K562 (cell line): ENCODE data around the gene REM2. TPM values are rescaled to one million over a fixed set of nuclear protein-coding genes. Genes with fewer than 3 reads are reported as not detected.

Experiments
- ATAC-seq: fragments of 200-7000 bp; cut with Tn5 transposase; 3 replicates; pipeline ENCODE4 v1.9.1; 2020; ENCODE audit warnings: moderate library complexity
- BruUV-seq: library from RNA; stranded (reverse); fragments of 400-500 nt; replicated peaks from 2 replicates; lab custom pipeline; 2021; lab: Mats Ljungman, UMichigan
- CTCF ChIA-PET: fragments of 300-600 bp; formaldehyde crosslinking; extraction: SDS; loops from one replicate; lab custom pipeline; 2021; ENCODE audit warnings: low intra/inter-chr PET ratio; lab: Yijun Ruan, JAX
- POLR2A ChIA-PET: fragments of 300-600, 350-650 bp; sonication (Branson Sonifier 250); formaldehyde crosslinking; extraction: SDS; loops from one replicate; lab custom pipeline; 2021; ENCODE audit warnings: antibody characterized with exemption, inconsistent platforms; lab: Yijun Ruan, JAX
- DNase-seq, 4 experiments: peaks; one replicate each; pipeline versions ENCODE4 v3.0.0 to v3.0.0-alpha.2; 2011 to 2018; ENCODE audit warnings: low spot score in 3 of 4, mixed read lengths in 3 of 4; ENCODE audit errors: extremely low read depth in 1 of 4
- FAIRE-seq: peaks from 2 replicates; lab custom pipeline; 2011; peaks lifted over from hg19 to GRCh38; lab: Jason Lieb, UNC
- H2AFZ ChIP-seq: 2 replicates; pipeline ENCODE4 v1.6.0; 2011; ENCODE audit warnings: low read depth, low read length, control low read depth, inconsistent platforms
- H3K27ac ChIP-seq: fragments of 200-600 bp; 3 replicates; pipeline ENCODE4 v1.8.0; 2011; ENCODE audit warnings: low read depth, mild to moderate bottlenecking, control low read depth, inconsistent platforms, low read length, moderate library complexity, mixed read lengths; ENCODE audit errors: extremely low read depth
- H3K27me3 ChIP-seq, 2 experiments: fragments of 300-600 bp in 1 of 2; 2 replicates in 1 of 2; 3 replicates in 1 of 2; pipeline versions ENCODE4 v1.6.0 to v1.8.0; 2011; ENCODE audit warnings: inconsistent platforms in 2 of 2, low read length in 2 of 2, mild to moderate bottlenecking in 1 of 2, mixed read lengths in 1 of 2, moderate library complexity in 1 of 2; ENCODE audit not compliant: control insufficient read depth in 2 of 2, insufficient read depth in 2 of 2
- H3K36me3 ChIP-seq: fragments of 300-600 bp; 3 replicates; pipeline ENCODE4 v1.8.0; 2011; ENCODE audit warnings: mild to moderate bottlenecking, low read length, inconsistent platforms; ENCODE audit not compliant: control insufficient read depth, insufficient read depth
- H3K4me1 ChIP-seq, 2 experiments: fragments of 200-600 bp in 1 of 2; replicated peaks in 1 of 2; 2 replicates in 1 of 2; 3 replicates in 1 of 2; pipeline versions ENCODE4 v1.5.1 to v1.8.0; 2011; ENCODE audit warnings: inconsistent platforms in 2 of 2, low read length in 2 of 2, mild to moderate bottlenecking in 1 of 2, mixed read lengths in 1 of 2, moderate library complexity in 1 of 2; ENCODE audit not compliant: control insufficient read depth in 2 of 2, insufficient read depth in 2 of 2
- H3K4me2 ChIP-seq: 2 replicates; pipeline ENCODE4 v1.6.1; 2011; ENCODE audit warnings: low read length, control low read depth, inconsistent platforms, mixed read lengths; ENCODE audit not compliant: insufficient read depth
- H3K4me3 ChIP-seq: fragments of 200-600 bp; sonication (generic), shearing (Covaris generic); 2 replicates; pipeline ENCODE4 v1.5.1; 2016; ENCODE audit warnings: control low read depth, inconsistent platforms
- H3K79me2 ChIP-seq: fragments of 200-600 bp; 3 replicates; pipeline ENCODE4 v1.8.0; 2011; ENCODE audit warnings: low read length, inconsistent platforms; ENCODE audit not compliant: control insufficient read depth, insufficient read depth
- H3K9ac ChIP-seq, 2 experiments: 2 replicates each; pipeline versions ENCODE4 v1.6.0 to v1.6.1; 2011; ENCODE audit warnings: low read depth in 2 of 2, low read length in 2 of 2, control low read depth in 1 of 2, inconsistent platforms in 1 of 2, mild to moderate bottlenecking in 1 of 2, mixed read lengths in 1 of 2; ENCODE audit not compliant: insufficient read depth in 1 of 2
- H3K9me1 ChIP-seq: one replicate; pipeline ENCODE4 v1.6.0; 2011; ENCODE audit warnings: inconsistent platforms, mild to moderate bottlenecking, low read length, moderate library complexity; ENCODE audit not compliant: control insufficient read depth, insufficient read depth
- H3K9me3 ChIP-seq: replicated peaks from 2 replicates; pipeline ENCODE4 v1.5.1; 2011; ENCODE audit warnings: low read depth, low read length, inconsistent platforms; ENCODE audit not compliant: control insufficient read depth, insufficient read depth
- H4K20me1 ChIP-seq: replicated peaks from 2 replicates; pipeline ENCODE4 v1.6.1; 2011; ENCODE audit warnings: low read length, inconsistent platforms, mixed read lengths; ENCODE audit not compliant: control insufficient read depth, insufficient read depth
- KLF16 ChIP-seq: IDR thresholded peaks from 2 replicates; pipeline ENCODE4 v1.6.1; 2016; ENCODE audit warnings: antibody characterized with exemption
- WGBS: fragments of 100-300 bp; shearing (Covaris generic); methylation state at CpG from one replicate; pipeline ENCODE4 v1.1.6; 2016; ENCODE audit warnings: low coverage, mixed read lengths; ENCODE audit not compliant: insufficient coverage; ENCODE audit errors: missing lambda C conversion rate; 5-methylcytosine and 5-hydroxymethylcytosine counted together
- in situ Hi-C: fragments of 300-500 bp; cut with MboI; formaldehyde crosslinking; loops from 4 replicates; pipeline ENCODE4 v1.15.0; 2018; ENCODE audit warnings: inconsistent platforms, mixed read lengths
- intact Hi-C: fragments of 100-400 bp; cut with micrococcal nuclease; formaldehyde crosslinking; loops from 2 replicates; pipeline ENCODE4 v1.14.2; 2022
- polyA plus RNA-seq, 8 experiments: library from polyadenylated mRNA; depleted of rRNA in 4 of 8; stranded (reverse) in 5 of 8; unstranded in 3 of 8; fragments of >200 nt; fragmentation: Nextera tagmentation in 2 of 8; fragmentation: Illumina TruSeq in 1 of 8; extraction: Ambion mirVana in 2 of 8; extraction: Trizol in 1 of 8; gene quantifications; 2 replicates each; pipeline versions ENCODE4 v1.2.1 to v1.2.3, GENCODE V29; 2011 to 2014; ENCODE audit warnings: inconsistent platforms in 1 of 8, missing spikeins in 1 of 8
- total RNA-seq, 7 experiments: library from RNA; depleted of rRNA in 6 of 7; stranded (reverse); fragments of >200 nt in 6 of 7; fragmentation: Illumina TruSeq in 2 of 7; extraction: Trizol in 2 of 7; gene quantifications; 2 replicates each; pipeline versions ENCODE4 v1.2.1 to v1.2.3, GENCODE V29; 2011 to 2021; ENCODE audit warnings: low replicate concordance in 1 of 7
- TF ChIP-seq, protein P1 (sequence below): sonication (generic); formaldehyde crosslinking; IDR thresholded peaks from 2 replicates; pipeline ENCODE4 v1.9.0; 2022; ENCODE audit warnings: mild to moderate bottlenecking, missing genetic modification reagents

The REM2 gene
- total and polyA plus RNA-seq, 9 of the 15 experiments (the other 6 are each of a cell fraction or from before 2014, with no cell fraction given), result 0.18 to 1.0 (median 0.38) TPM

DNA sequence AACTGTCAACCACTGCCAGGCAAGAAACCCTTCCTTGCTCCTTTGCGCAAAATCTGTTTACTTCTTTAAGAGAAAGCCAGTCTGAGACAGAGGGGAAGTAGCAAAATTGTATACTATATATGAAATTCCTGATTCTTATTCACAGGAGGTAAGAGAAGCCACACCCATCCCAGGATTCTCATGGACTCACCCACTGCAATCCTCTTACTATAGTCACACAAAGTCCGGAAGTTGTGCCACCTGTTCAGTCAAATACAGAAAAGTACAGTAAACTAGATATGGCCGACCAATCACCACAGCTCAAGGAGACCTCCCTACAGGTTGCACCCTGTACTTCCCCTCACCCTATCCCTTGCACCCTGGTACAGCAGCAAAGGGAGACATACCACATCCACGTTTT, 43.3 kb downstream of the REM2 start:
- H3K9me1 ChIP-seq, result no peaks in the 10 kb centered on the region
- FAIRE-seq (no peak), ATAC-seq (no peak), DNase-seq (no peak)
- no peaks in the 10 kb centered on the region for H3K27me3 ChIP-seq
- peaks cover 14 to 21% of the 10 kb centered on the region in 2 experiments; a peak in 4 of 5 replicates for H3K4me1 ChIP-seq
- no peak overlapping the region for H2AFZ ChIP-seq
- 90% methylated on average over 4 of the region's 4 CpGs for WGBS
- intact Hi-C loops, result no loop called here
- ChIA-PET POLR2A (interaction anchor here (6.2 kb wide), 1 partner anchor 7 kb away, joined by 62 read pairs; the partner anchor contains the start of gene RBM23), CTCF (no interaction called here)
- no peak overlapping the region for H3K27ac ChIP-seq
- no peaks in the 10 kb centered on the region for H3K9me3 ChIP-seq
- H4K20me1 ChIP-seq, result no peaks in the 10 kb centered on the region
- no peak overlapping the region for H3K4me2 ChIP-seq
- no TSS peak for BruUV-seq
- H3K79me2 ChIP-seq, result peaks cover 40% of the 10 kb centered on the region
- no peak overlapping the region for H3K9ac ChIP-seq
- H3K4me3 ChIP-seq, result no peak overlapping the region
- TF ChIP-seq, protein P1, sequence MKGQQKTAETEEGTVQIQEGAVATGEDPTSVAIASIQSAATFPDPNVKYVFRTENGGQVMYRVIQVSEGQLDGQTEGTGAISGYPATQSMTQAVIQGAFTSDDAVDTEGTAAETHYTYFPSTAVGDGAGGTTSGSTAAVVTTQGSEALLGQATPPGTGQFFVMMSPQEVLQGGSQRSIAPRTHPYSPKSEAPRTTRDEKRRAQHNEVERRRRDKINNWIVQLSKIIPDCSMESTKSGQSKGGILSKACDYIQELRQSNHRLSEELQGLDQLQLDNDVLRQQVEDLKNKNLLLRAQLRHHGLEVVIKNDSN (CRISPR knock-in tag), result no peak
- TF ChIP-seq KLF16, result no peak
- in situ Hi-C loops, result no loop called here
- peaks cover 67% of the 10 kb centered on the region for H3K36me3 ChIP-seq
